Raji (cell line): Measurements from ENCODE around the gene LRR1.

Source experiments
- POLR2A ChIP-seq: IDR thresholded peaks from 2 replicates; pipeline ENCODE4 v1.6.1; 2011; ENCODE audit warnings: low read depth, low read length, control low read depth; ENCODE audit not compliant: insufficient read depth

Gene LRR1

DNA sequence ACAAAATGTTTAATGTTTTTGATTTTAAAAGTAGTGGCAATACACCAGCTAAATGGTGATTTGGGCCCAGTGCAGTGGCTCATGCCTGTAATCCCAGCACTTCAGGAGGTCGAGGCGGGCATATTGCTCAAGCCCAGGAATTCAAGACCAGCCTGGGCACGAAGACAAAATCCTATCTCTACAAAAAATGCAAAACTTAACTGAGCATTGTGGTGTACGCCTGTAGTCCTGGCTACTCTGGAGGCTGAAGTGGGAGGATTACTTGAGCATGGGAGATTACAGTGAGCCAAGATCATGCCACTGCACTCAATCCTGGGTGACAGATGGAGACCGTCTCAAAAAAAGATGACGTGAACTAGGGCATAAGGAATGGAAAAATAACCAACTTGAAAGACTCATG is 17.0 kb downstream of the LRR1 start:
- TF ChIP-seq POLR2A = no peak

DNA sequence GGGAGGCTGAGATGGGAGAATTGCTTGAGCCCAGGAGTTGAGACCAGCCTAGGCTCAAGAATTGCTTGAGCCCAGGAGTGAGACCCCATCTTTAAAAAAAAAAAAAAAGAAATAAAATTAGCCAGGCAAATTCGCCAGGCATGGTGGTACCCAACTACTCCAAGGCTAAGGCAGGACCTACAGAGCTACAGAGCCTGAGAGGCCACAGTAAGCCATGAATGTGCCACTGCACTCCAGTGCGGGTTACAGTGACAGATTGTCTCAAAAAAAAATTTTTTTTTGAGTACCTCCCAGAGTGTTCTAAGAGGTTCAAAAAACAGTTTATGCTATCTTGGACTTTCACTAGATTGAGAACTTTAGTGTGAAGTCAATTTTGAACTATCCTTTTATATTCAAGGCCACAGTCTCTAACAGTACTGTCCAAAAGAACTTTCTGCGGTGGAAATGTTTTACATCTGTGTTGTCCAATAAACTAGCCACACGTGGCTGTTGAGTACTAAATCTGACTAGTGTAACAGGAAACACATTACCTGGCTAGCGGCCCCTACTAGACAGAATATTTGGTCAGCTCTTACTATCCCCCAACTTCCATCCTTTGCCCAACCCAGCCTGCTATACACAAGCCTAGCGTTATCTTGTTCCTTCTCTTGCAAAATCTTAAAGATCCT is 19.2 kb downstream of the LRR1 start:
- no peak for TF ChIP-seq POLR2A

GRCh38 chr14:49619730-49620129 is 21.0 kb downstream of the LRR1 start:
- no peak for TF ChIP-seq POLR2A

DNA sequence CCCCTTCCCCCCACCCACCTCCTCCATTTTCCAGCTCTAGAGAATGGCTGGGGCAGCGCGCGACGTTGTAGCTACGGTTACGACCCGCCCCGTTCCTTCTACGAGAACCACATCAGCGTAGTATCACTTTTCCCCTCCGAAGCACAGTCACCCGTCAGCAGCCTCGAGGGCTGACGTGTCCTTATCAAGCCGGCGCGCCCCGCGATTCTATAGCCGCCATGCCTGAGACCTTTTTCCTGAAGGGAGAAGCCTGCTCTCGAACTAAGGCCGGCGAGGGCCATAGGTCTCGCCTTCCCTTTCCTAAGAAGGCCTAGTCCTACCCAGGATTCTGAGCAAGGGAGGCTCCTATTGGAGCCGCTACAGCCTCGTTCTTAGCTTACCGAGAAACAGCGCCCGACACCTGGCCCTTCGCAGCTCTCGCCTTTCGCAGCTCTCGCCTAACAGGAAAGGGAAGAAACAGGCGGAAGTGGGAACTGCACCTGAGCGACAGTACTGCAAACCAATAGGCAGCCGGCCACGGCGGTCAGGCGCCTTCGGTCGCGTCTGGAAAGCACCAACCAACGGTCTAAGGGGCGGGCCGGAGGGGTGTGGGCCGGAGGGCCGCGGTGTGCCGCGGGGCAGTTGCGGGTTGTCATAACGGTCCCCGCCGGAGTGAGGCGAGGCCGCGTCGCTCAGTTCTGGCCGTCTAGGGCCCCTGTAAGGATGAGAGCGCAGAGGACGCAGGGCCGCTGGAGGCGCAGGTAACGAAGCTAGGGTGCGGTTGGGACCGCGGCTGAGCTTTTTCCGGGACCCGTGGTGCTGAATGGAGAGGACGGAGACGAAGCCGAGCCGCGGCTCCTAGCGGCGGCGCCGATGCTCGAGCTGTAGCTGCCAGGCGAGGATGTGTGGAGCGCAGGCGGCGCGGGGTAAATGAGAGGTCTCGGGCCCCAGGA is 21.7 kb downstream of the LRR1 start, which contains the start of the genes MGAT2 and RPL36AL:
TSS of gene MGAT2 (plus strand) at position 618 of the 932 bp plus-strand sequence. CDS start 470 bp downstream, outside the sequence.
TSS of gene RPL36AL (minus strand) at position 445 of the 932 bp plus-strand sequence. CDS start 1,522 bp downstream, outside the sequence.
- peak; percentile 93 for TF ChIP-seq POLR2A

DNA sequence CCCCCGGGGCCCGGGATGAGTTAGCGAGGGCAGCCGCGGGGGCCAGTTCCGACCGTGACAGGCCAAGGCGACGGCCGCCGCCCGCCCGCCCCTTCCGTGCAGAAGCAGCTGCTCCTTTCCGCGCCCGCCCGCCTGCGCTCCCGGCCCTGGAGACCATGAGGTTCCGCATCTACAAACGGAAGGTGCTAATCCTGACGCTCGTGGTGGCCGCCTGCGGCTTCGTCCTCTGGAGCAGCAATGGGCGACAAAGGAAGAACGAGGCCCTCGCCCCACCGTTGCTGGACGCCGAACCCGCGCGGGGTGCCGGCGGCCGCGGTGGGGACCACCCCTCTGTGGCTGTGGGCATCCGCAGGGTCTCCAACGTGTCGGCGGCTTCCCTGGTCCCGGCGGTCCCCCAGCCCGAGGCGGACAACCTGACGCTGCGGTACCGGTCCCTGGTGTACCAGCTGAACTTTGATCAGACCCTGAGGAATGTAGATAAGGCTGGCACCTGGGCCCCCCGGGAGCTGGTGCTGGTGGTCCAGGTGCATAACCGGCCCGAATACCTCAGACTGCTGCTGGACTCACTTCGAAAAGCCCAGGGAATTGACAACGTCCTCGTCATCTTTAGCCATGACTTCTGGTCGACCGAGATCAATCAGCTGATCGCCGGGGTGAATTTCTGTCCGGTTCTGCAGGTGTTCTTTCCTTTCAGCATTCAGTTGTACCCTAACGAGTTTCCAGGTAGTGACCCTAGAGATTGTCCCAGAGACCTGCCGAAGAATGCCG is 22.6 kb downstream of the LRR1 start:
- no peak for TF ChIP-seq POLR2A

DNA sequence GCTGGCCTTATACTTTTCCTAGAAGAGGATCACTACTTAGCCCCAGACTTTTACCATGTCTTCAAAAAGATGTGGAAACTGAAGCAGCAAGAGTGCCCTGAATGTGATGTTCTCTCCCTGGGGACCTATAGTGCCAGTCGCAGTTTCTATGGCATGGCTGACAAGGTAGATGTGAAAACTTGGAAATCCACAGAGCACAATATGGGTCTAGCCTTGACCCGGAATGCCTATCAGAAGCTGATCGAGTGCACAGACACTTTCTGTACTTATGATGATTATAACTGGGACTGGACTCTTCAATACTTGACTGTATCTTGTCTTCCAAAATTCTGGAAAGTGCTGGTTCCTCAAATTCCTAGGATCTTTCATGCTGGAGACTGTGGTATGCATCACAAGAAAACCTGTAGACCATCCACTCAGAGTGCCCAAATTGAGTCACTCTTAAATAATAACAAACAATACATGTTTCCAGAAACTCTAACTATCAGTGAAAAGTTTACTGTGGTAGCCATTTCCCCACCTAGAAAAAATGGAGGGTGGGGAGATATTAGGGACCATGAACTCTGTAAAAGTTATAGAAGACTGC is 23.4 kb downstream of the LRR1 start:
- no peak for TF ChIP-seq POLR2A

GRCh38 chr14:49623387-49623786 is 24.6 kb downstream of the LRR1 start:
- no peak for TF ChIP-seq POLR2A

DNA sequence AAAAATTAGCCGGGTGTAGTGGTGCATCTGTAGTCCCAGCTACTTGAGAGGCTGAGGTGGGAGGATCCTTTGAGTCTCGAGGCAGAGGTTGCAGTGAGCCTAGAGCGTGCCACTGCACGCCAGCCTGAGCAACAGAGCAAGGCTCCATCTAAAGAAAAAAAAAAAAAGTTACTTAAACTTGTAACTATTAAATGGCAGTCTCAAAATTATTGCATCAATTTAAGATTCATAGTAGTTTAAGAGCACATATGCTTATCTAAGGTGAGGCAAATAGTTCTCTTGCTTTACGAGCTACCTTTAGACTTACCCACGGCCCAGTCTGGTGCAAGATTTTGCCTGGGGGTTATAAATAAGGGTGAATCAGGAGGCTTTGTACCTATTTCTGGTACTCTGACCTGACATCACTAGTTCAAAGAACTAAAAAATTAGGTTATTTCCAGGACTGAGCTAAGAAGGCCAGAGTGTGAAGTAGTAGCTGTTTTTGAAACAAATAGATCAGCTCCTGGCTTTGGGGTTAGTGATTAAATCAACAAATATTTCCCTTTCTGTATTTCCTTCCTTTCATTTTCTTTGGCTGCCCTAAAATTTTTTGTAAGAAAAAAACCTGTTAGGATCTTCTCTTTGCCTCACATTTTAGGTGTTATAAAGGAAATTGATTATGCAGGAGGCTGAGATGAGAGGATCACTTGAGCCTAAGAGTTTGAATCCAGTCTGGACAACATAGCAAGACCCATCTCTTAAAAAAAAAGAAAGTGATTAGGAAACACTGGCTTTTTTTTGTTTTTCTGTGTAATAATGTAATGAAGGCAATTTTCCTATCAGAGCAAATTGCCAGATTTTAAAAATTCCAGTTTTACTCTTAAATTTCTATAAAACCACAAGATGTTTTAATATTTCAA is 25.4 kb downstream of the LRR1 start:
- no peak; the same call in 1 of the 2 replicates for TF ChIP-seq POLR2A

GRCh38 chr14:49633640-49634546 is 35.2 kb downstream of the LRR1 start:
- TF ChIP-seq POLR2A = peak; percentile 75

GRCh38 chr14:49634547-49635334 is 36.0 kb downstream of the LRR1 start, which contains the start of gene DNAAF2:
TSS of gene DNAAF2 (minus strand) at chr14:49635244. CDS start at chr14:49635149, 95 bp downstream.
- TF ChIP-seq POLR2A = peak; percentile 73

GRCh38 chr14:49636866-49637265 is 38.1 kb downstream of the LRR1 start:
- TF ChIP-seq POLR2A = no peak

- TF ChIP-seq POLR2A = no peak
These were observed 38.9 kb downstream of the LRR1 start for GRCh38 chr14:49637534-49638078.
